H9 (cell line): ENCODE data around the gene MPST. TPM values are rescaled to one million over a fixed set of nuclear protein-coding genes. Genes with fewer than 3 reads are reported as not detected.

Experiments
- DNase-seq: peaks from one replicate; pipeline ENCODE4 v3.0.0-alpha.2; 2017
- H2AFZ ChIP-seq: one replicate; pipeline ENCODE4 v1.6.1; 2013; ENCODE audit warnings: mild to moderate bottlenecking, low read length, control low read depth, moderate library complexity
- H2AK5ac ChIP-seq: 2 replicates; pipeline ENCODE4 v1.6.1; 2013; ENCODE audit warnings: low read length, control low read depth, mixed read lengths; ENCODE audit not compliant: insufficient read length
- H2BK120ac ChIP-seq: one replicate; pipeline ENCODE4 v1.6.1; 2013; ENCODE audit warnings: low read depth, mild to moderate bottlenecking, low read length, control low read depth, inconsistent platforms; ENCODE audit not compliant: poor library complexity, severe bottlenecking
- H2BK12ac ChIP-seq: 2 replicates; pipeline ENCODE4 v1.6.1; 2013; ENCODE audit warnings: low read length, control low read depth, mixed read lengths, low read depth; ENCODE audit not compliant: insufficient read length
- H2BK15ac ChIP-seq: 2 replicates; pipeline ENCODE4 v1.6.1; 2013; ENCODE audit warnings: low read depth, low read length, control low read depth
- H2BK20ac ChIP-seq: one replicate; pipeline ENCODE4 v1.6.1; 2013; ENCODE audit warnings: low read depth, mild to moderate bottlenecking, low read length, control low read depth, inconsistent platforms; ENCODE audit not compliant: poor library complexity, severe bottlenecking
- H2BK5ac ChIP-seq: 2 replicates; pipeline ENCODE4 v1.6.1; 2013; ENCODE audit warnings: low read length, control low read depth, mixed read lengths; ENCODE audit not compliant: insufficient read length
- H3K14ac ChIP-seq: 2 replicates; pipeline ENCODE4 v1.6.1; 2013; ENCODE audit warnings: low read length, control low read depth; ENCODE audit not compliant: insufficient read depth
- H3K18ac ChIP-seq: 2 replicates; pipeline ENCODE4 v1.6.1; 2013; ENCODE audit warnings: low read depth, mild to moderate bottlenecking, mixed read lengths, low read length, control low read depth; ENCODE audit not compliant: insufficient read length
- H3K23ac ChIP-seq: 2 replicates; pipeline ENCODE4 v1.6.1; 2013; ENCODE audit warnings: low read length, control low read depth, mixed read lengths, low read depth; ENCODE audit not compliant: insufficient read length
- H3K23me2 ChIP-seq: 2 replicates; pipeline ENCODE4 v1.6.1; 2013; ENCODE audit warnings: low read depth, mild to moderate bottlenecking, mixed read lengths, low read length, control low read depth; ENCODE audit not compliant: insufficient read length, poor library complexity, severe bottlenecking
- H3K27ac ChIP-seq: 2 replicates; pipeline ENCODE4 v1.5.1; 2013; ENCODE audit warnings: low read length, control low read depth, mixed read lengths, low read depth; ENCODE audit not compliant: insufficient read length
- H3K27me3 ChIP-seq: 2 replicates; pipeline ENCODE4 v1.6.1; 2013; ENCODE audit warnings: low read length, control low read depth, inconsistent platforms; ENCODE audit not compliant: insufficient read depth
- H3K4ac ChIP-seq: 2 replicates; pipeline ENCODE4 v1.6.1; 2013; ENCODE audit warnings: low read depth, mild to moderate bottlenecking, control low read depth, inconsistent platforms, low read length, moderate library complexity
- H3K4me1 ChIP-seq: 2 replicates; pipeline ENCODE4 v1.6.1; 2013; ENCODE audit warnings: low read length, control low read depth, inconsistent platforms; ENCODE audit not compliant: insufficient read depth
- H3K4me2 ChIP-seq: 2 replicates; pipeline ENCODE4 v1.6.1; 2013; ENCODE audit warnings: low read length, control low read depth, mixed read lengths; ENCODE audit not compliant: insufficient read length, insufficient read depth
- H3K56ac ChIP-seq: 2 replicates; pipeline ENCODE4 v1.6.1; 2013; ENCODE audit warnings: low read depth, mild to moderate bottlenecking, mixed read lengths, low read length, control low read depth; ENCODE audit not compliant: insufficient read length
- H3K79me1 ChIP-seq: 2 replicates; pipeline ENCODE4 v1.6.1; 2013; ENCODE audit warnings: low read depth, mild to moderate bottlenecking, moderate library complexity, low read length, control low read depth, inconsistent platforms; ENCODE audit not compliant: insufficient read depth, poor library complexity, severe bottlenecking
- H3K79me2 ChIP-seq: 2 replicates; pipeline ENCODE4 v1.6.1; 2013; ENCODE audit warnings: low read length, control low read depth, inconsistent platforms; ENCODE audit not compliant: insufficient read depth
- H3K9ac ChIP-seq: 2 replicates; pipeline ENCODE4 v1.6.1; 2013; ENCODE audit warnings: low read length, control low read depth, mixed read lengths; ENCODE audit not compliant: insufficient read length; ENCODE audit errors: extremely low read depth
- H3K9me3 ChIP-seq: one replicate; pipeline ENCODE4 v1.6.1; 2013; ENCODE audit warnings: low read depth, low read length, inconsistent platforms; ENCODE audit not compliant: control insufficient read depth
- H3T11ph ChIP-seq: one replicate; pipeline ENCODE4 v1.6.1; 2013; ENCODE audit warnings: mild to moderate bottlenecking, low read length, control low read depth, inconsistent platforms
- H4K20me1 ChIP-seq: one replicate; pipeline ENCODE4 v1.6.1; 2013; ENCODE audit not compliant: control insufficient read depth, insufficient read length, insufficient read depth
- H4K5ac ChIP-seq: 2 replicates; pipeline ENCODE4 v1.6.1; 2013; ENCODE audit warnings: low read depth, mild to moderate bottlenecking, mixed read lengths, low read length, control low read depth; ENCODE audit not compliant: insufficient read length
- H4K8ac ChIP-seq: replicated peaks from 2 replicates; pipeline ENCODE4 v1.6.1; 2013; ENCODE audit warnings: low read length, control low read depth, mixed read lengths, low read depth; ENCODE audit not compliant: insufficient read length
- H4K91ac ChIP-seq: 2 replicates; pipeline ENCODE4 v1.6.1; 2013; ENCODE audit warnings: low read depth, mild to moderate bottlenecking, moderate library complexity, mixed read lengths, low read length, control low read depth; ENCODE audit not compliant: insufficient read length
- H3K27ac Mint-ChIP-seq, 3 experiments: 2 replicates in 2 of 3; 3 replicates in 1 of 3; pipeline ENCODE4 v1.8.0; 2020 to 2021; ENCODE audit warnings: mixed read lengths in 3 of 3, mild to moderate bottlenecking in 1 of 3, moderate library complexity in 1 of 3
- H3K27me3 Mint-ChIP-seq: 2 replicates; pipeline ENCODE4 v1.8.0; 2021; ENCODE audit warnings: low read depth, mild to moderate bottlenecking, moderate library complexity, mixed read lengths
- H3K36me3 Mint-ChIP-seq, 3 experiments: 2 replicates in 2 of 3; 3 replicates in 1 of 3; pipeline ENCODE4 v1.8.0; 2020 to 2021; ENCODE audit warnings: low read depth in 3 of 3, mixed read lengths in 3 of 3; ENCODE audit not compliant: insufficient read depth in 1 of 3
- H3K4me1 Mint-ChIP-seq, 2 experiments: 2 replicates each; pipeline ENCODE4 v1.8.0; 2020; ENCODE audit warnings: mixed read lengths in 2 of 2
- H3K4me3 Mint-ChIP-seq, 2 experiments: 2 replicates in 1 of 2; 3 replicates in 1 of 2; pipeline ENCODE4 v1.8.0; 2020 to 2021; ENCODE audit warnings: mild to moderate bottlenecking in 2 of 2, mixed read lengths in 2 of 2, moderate library complexity in 1 of 2
- H3K9me3 Mint-ChIP-seq, 2 experiments: 2 replicates in 1 of 2; 3 replicates in 1 of 2; pipeline ENCODE4 v1.8.0; 2020; ENCODE audit warnings: mild to moderate bottlenecking in 2 of 2, mixed read lengths in 2 of 2, moderate library complexity in 1 of 2
- WGBS: extraction: QIAGEN DNeasy Blood & Tissue Kit; methylation state at CpG from one replicate; pipeline ENCODE4 v1.1.7; 2013; ENCODE audit warnings: missing lambda C conversion rate, low lambda C conversion rate, mixed read lengths; ENCODE audit not compliant: insufficient read length; ENCODE audit errors: extremely low coverage; 5-methylcytosine and 5-hydroxymethylcytosine counted together
- total RNA-seq: library from RNA; stranded (reverse); gene quantifications from 2 replicates; pipeline ENCODE4 v1.2.1, GENCODE V29; 2021
- TF ChIP-seq, protein P1 (sequence below): fragments of 200-600 bp; sonication (generic); conservative IDR thresholded peaks from 3 replicates; pipeline ENCODE4 v1.8.0; 2021; ENCODE audit warnings: antibody characterized with exemption, mild to moderate bottlenecking

Gene MPST
- total RNA-seq, 1 experiment from 2014 or later, result 70.5 TPM

DNA sequence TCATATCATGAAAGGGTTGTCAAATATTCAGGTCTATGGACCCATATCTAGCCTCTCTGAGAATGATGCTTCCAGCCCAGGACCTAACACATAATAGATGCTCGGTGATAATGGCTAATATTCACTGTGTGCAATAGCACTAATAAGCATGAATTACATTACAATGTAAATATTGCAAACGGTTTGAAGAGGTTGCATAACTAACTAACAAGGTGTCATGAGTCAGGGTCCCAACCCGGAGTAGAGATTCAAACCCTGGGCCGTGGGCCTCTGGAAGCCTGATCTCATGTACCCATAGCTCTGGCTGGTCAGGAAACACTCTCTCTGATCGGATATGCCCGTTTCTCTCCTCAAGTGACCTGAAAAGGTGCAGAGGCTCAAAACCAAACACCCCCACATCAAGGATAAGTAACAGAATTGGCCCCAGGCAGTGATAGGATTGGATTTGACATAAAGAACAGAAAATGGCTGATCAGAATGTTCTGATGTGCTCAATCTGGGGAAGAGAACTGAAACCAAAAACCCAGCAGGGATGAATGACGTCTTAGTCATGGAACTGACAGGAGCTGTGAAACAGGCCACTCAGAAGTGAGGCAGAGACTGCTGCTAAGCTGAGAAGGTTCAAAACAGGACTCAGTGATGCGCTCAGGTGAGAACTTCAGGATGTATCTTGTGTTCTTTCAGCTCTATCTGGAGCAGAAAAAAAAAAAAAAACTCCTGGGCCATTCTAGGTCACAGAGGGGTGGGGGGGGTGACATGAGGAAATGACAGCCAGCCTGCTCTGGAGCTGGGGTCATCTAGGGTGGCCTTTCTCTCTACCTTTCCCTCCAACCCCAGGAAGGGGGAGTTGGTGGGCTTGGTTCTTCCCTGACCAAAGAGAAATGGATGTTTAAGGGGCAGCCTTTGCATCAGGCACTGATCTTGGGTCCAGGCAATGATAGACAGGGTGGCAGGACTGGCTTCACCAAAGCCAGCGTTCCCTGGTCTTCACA is 25.4 kb downstream of the MPST start:
- H3K4me1 Mint-ChIP-seq, result peaks cover 12 to 18% of the 10 kb centered on the region in 2 experiments
- no peaks in the 10 kb centered on the region for H3K23me2 ChIP-seq
- H3K27me3 ChIP-seq, result no peaks in the 10 kb centered on the region; the same call in 1 of the 2 replicates
- no peak overlapping the region for H2BK5ac ChIP-seq
- H4K8ac ChIP-seq, result no peak overlapping the region
- no peak overlapping the region for H3K14ac ChIP-seq
- no peak overlapping the region for H2BK20ac ChIP-seq
- H3K9me3 ChIP-seq, result no peaks in the 10 kb centered on the region
- peaks cover 28% of the 10 kb centered on the region for H3K27me3 Mint-ChIP-seq
- H2AFZ ChIP-seq, result no peak overlapping the region
- H2BK12ac ChIP-seq, result no peak overlapping the region
- H3K79me2 ChIP-seq, result no peaks in the 10 kb centered on the region
- H3K79me1 ChIP-seq, result no peaks in the 10 kb centered on the region
- H2AK5ac ChIP-seq, result no peak overlapping the region
- no peak overlapping the region for H4K91ac ChIP-seq
- H3K9me3 Mint-ChIP-seq, result no peaks in the 10 kb centered on the region
- H2BK15ac ChIP-seq, result no peak overlapping the region
- H3K9ac ChIP-seq, result no peak overlapping the region
- H3K4ac ChIP-seq, result no peak overlapping the region
- no peak for DNase-seq
- H3K27ac ChIP-seq, result no peak overlapping the region
- H3K36me3 Mint-ChIP-seq, result no peaks in the 10 kb centered on the region
- H3K18ac ChIP-seq, result no peak overlapping the region
- H3K56ac ChIP-seq, result no peak overlapping the region
- no peak overlapping the region; a peak in 1 of 7 replicates for H3K27ac Mint-ChIP-seq
- no peaks in the 10 kb centered on the region; the same call in 1 of the 2 replicates for H3K4me1 ChIP-seq
- H3K23ac ChIP-seq, result no peak overlapping the region
- H3K4me3 Mint-ChIP-seq, result no peak overlapping the region
- H3T11ph ChIP-seq, result no peak overlapping the region
- no peaks in the 10 kb centered on the region for H4K20me1 ChIP-seq
- H2BK120ac ChIP-seq, result no peak overlapping the region
- WGBS, result no CpG with 5 or more reads among the region's 9 CpGs
- H3K4me2 ChIP-seq, result no peak overlapping the region
- TF ChIP-seq, protein P1, sequence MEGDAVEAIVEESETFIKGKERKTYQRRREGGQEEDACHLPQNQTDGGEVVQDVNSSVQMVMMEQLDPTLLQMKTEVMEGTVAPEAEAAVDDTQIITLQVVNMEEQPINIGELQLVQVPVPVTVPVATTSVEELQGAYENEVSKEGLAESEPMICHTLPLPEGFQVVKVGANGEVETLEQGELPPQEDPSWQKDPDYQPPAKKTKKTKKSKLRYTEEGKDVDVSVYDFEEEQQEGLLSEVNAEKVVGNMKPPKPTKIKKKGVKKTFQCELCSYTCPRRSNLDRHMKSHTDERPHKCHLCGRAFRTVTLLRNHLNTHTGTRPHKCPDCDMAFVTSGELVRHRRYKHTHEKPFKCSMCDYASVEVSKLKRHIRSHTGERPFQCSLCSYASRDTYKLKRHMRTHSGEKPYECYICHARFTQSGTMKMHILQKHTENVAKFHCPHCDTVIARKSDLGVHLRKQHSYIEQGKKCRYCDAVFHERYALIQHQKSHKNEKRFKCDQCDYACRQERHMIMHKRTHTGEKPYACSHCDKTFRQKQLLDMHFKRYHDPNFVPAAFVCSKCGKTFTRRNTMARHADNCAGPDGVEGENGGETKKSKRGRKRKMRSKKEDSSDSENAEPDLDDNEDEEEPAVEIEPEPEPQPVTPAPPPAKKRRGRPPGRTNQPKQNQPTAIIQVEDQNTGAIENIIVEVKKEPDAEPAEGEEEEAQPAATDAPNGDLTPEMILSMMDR, result no peak
- no peak overlapping the region for H4K5ac ChIP-seq
